Measurements from ENCODE around the gene NSMCE4A. TPM values are rescaled to one million over a fixed set of nuclear protein-coding genes. Genes with fewer than 3 reads are reported as not detected.
"Not testable (repeated sequence)": the region's sequence is repeated elsewhere in the genome, so short reads cannot be mapped to it uniquely, and the experiment has no call there.

The NSMCE4A gene, protein sequence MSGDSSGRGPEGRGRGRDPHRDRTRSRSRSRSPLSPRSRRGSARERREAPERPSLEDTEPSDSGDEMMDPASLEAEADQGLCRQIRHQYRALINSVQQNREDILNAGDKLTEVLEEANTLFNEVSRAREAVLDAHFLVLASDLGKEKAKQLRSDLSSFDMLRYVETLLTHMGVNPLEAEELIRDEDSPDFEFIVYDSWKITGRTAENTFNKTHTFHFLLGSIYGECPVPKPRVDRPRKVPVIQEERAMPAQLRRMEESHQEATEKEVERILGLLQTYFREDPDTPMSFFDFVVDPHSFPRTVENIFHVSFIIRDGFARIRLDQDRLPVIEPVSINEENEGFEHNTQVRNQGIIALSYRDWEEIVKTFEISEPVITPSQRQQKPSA
- 10 to 100 TPM; 56.3 to 56.4 TPM for total RNA-seq

DNA sequence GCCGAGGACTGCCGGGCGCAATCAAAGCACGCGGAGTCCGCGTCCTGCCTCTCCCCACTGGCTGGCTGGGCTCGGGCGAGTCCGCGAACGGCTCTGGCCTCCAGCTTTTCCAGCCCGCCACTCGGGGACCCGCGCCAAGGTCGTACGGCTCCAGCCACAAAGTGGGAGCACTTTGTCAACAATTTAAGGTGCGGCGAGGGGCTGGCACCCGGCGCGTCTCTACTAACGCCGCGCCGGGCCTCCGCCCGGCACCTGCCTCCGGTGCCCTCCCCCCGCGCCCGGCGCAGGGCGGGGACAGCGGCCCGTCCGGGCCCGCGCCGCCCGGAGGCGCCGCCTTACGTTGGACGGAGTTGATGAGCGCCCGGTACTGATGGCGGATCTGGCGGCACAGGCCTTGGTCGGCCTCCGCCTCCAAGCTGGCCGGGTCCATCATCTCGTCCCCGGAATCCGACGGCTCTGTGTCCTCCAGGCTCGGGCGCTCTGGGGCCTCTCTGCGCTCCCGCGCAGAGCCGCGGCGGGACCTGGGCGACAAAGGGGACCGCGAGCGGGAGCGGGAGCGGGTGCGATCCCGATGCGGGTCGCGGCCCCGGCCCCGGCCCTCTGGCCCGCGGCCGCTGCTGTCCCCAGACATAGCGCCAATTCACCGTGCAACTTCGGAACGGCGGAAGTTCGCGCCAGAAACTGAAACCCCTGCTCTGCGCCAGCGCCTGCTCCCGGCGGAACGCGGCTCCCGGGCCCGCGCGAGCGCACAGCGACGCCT is at the start of gene NSMCE4A:
Gene NSMCE4A (minus strand): TSS at position 683 of the 760 bp plus-strand sequence. CDS start 52 bp downstream, at position 631.
- peaks cover 25% of the 10 kb centered on the region for H3K36me3 Mint-ChIP-seq (ENCODE audit: low read depth)
- peak within 1 kb of the TSS; percentile 42 for H3K27ac Mint-ChIP-seq
- DNase-seq (peak; percentile 85), ATAC-seq (peak; percentile 87)
- POLR2A ChIA-PET, result no interaction called here
- CTCF ChIA-PET, result no interaction called here
- intact Hi-C loops (cut with DNase I, micrococcal nuclease), result loop anchor here (1.0 to 10.0 kb wide), 5 partner anchors 46 to 1180 kb away; partner anchors contain the start of genes ATE1 (in 2 of the 2), BUB3 (in 1 of the 2), C10orf88 (in 1 of the 2) and PLEKHA1 (in 1 of the 2)
- no peaks in the 10 kb centered on the region for H3K27me3 Mint-ChIP-seq
- H3K4me1 Mint-ChIP-seq, result peaks cover 19% of the 10 kb centered on the region
- peaks cover 7% of the 10 kb centered on the region for H3K9me3 Mint-ChIP-seq (ENCODE audit: low read depth)
- H3K4me3 Mint-ChIP-seq, result peak within 1 kb of the TSS; percentile 81

DNA sequence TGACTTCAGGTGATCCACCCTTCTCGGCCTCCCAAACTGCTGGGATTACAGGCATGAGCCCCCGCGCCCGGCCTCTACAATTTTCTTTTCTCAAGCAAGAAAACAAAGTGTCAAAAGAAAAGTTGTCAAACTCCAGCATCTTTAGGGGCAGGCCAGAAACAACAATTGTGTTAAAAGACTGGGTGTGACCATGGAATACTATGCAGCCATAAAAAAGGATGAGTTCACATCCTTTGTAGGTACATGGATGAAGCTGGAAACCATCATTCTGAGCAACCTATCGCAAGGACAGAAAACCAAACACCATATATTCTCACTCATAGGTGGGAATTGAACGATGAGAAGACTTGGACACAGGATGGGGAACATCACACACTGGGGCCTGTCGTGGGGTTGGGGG is 48.2 kb upstream of the NSMCE4A start:
- ATAC-seq; H3K4me1 Mint-ChIP-seq; intact Hi-C loops (cut with DNase I, micrococcal nuclease); H3K9me3 Mint-ChIP-seq (ENCODE audit: low read depth); CTCF ChIA-PET; H3K4me3 Mint-ChIP-seq; H3K27me3 Mint-ChIP-seq; DNase-seq; H3K36me3 Mint-ChIP-seq (ENCODE audit: low read depth); POLR2A ChIA-PET; H3K27ac Mint-ChIP-seq: not testable (repeated sequence)

DNA sequence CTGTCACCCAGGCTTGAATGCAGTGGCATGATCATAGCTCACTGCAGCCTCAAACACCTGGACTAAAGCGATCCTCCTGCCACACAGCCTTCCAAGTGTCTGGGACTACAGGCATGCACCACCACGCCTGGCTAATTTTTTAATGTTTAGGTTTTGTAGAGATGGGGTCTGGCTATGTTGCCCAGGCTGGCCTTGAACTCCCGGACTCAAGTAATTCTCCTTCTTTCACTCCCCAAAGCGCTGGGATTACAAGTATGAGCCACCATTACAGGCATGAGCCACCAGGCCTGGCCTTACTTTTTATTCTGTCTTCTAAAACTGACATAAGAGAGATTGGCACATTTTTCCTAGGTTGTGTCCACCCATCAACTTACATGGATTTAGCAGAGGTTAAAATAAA is 47.3 kb upstream of the NSMCE4A start:
- CTCF ChIA-PET, result no interaction called here
- Mint-ChIP-seq H3K27ac (no peak overlapping the region), H3K4me1 (no peaks in the 10 kb centered on the region), H3K36me3 (ENCODE audit: low read depth) (no peaks in the 10 kb centered on the region), H3K9me3 (ENCODE audit: low read depth) (no peaks in the 10 kb centered on the region), H3K4me3 (no peak overlapping the region), H3K27me3 (peaks cover 4% of the 10 kb centered on the region)
- DNase-seq (no peak), ATAC-seq (no peak)
- POLR2A ChIA-PET, result no interaction called here
- intact Hi-C loops (cut with DNase I, micrococcal nuclease), result no loop called here

DNA sequence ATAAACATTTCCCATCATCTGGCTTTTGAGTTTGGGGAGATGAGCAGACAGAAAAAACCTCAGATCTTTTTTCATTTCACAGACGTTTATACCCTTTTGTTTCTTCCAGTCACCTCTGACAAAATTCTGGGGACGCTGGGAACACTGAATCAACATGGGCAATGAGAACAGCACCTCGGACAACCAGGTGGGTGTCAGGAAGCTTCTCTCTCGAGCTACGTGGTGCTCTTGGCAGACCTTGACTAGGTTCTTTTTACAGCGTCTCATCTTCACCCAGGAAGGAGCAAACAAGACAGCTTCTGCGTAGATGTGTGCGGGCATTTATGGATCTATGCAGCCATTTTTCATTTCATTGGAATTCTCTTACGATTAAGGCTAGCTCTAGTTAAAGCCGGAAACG is 46.8 kb upstream of the NSMCE4A start:
- POLR2A ChIA-PET, result no interaction called here
- intact Hi-C loops (cut with DNase I, micrococcal nuclease), result no loop called here

DNA sequence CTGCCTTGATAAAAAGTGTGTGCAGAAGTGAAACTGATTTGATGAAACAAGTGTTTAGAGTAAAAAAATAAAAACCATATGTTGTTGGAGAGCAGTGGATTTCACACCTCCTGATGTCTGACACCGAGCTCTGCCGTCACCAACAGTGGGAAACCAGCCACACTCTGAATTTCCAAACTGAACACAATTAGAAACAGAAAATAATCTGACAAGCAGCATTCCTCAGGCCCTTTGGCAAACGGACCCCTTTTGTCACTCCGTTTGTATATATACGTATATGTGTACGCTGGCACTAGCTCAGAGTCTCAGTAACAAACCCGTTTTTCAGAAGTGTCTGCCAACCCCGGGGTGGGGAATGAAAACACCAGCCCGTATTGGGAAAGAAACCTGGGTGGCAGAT is 46.4 kb upstream of the NSMCE4A start:
- Mint-ChIP-seq H3K27ac (no peak overlapping the region), H3K27me3 (peaks cover 6% of the 10 kb centered on the region), H3K4me3 (no peak overlapping the region), H3K4me1 (no peaks in the 10 kb centered on the region), H3K36me3 (ENCODE audit: low read depth) (no peaks in the 10 kb centered on the region), H3K9me3 (ENCODE audit: low read depth) (no peaks in the 10 kb centered on the region)
- intact Hi-C loops (cut with DNase I, micrococcal nuclease), result no loop called here
- ATAC-seq (no peak), DNase-seq (no peak)
- POLR2A ChIA-PET, result no interaction called here
- CTCF ChIA-PET, result interaction anchor here (0.6 kb wide), 2 partner anchors 31 to 1352 kb away, joined by 3 read pairs; no protein-coding TSS in a partner anchor

More for the DNA sequence above, 46.8 kb upstream of the NSMCE4A start:
- no peak for DNase-seq
- Mint-ChIP-seq H3K4me3 (no peak overlapping the region), H3K27me3 (peaks cover 5% of the 10 kb centered on the region), H3K9me3 (ENCODE audit: low read depth) (no peaks in the 10 kb centered on the region), H3K4me1 (no peaks in the 10 kb centered on the region), H3K36me3 (ENCODE audit: low read depth) (no peaks in the 10 kb centered on the region), H3K27ac (no peak overlapping the region)
- CTCF ChIA-PET, result interaction anchor here (0.6 kb wide), 1 partner anchor 1352 kb away, joined by 3 read pairs; no protein-coding TSS in a partner anchor
- ATAC-seq, result no peak

DNA sequence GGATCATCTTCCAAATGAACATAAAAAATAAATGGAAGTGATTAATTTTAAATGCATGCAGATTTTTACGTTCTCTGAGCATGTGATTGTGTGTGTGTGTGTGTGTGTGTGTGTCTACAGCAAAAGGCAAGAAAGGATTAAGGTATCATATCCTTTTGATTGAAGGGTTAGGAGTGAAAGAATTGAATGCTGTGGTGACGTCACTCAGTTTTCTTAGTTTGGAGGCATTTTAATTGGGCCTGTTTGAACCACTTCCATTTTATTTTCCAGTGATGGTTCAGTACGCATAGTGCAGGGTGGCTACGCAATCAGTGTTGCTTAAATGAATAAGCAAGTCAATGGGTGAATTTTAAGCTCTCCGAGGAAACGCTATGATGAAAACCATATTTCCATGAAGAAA is 45.2 kb upstream of the NSMCE4A start:
- ChIA-PET CTCF (no interaction called here), POLR2A (no interaction called here)
- intact Hi-C loops (cut with DNase I, micrococcal nuclease), result no loop called here
- H3K27me3 Mint-ChIP-seq, result peaks cover 6% of the 10 kb centered on the region
- no peak for DNase-seq
- H3K27ac Mint-ChIP-seq, result no peak overlapping the region
- no peak overlapping the region for H3K4me3 Mint-ChIP-seq
- H3K9me3 Mint-ChIP-seq (ENCODE audit: low read depth), result no peaks in the 10 kb centered on the region
- no peaks in the 10 kb centered on the region for H3K36me3 Mint-ChIP-seq (ENCODE audit: low read depth)
- H3K4me1 Mint-ChIP-seq, result no peaks in the 10 kb centered on the region
- no peak for ATAC-seq

DNA sequence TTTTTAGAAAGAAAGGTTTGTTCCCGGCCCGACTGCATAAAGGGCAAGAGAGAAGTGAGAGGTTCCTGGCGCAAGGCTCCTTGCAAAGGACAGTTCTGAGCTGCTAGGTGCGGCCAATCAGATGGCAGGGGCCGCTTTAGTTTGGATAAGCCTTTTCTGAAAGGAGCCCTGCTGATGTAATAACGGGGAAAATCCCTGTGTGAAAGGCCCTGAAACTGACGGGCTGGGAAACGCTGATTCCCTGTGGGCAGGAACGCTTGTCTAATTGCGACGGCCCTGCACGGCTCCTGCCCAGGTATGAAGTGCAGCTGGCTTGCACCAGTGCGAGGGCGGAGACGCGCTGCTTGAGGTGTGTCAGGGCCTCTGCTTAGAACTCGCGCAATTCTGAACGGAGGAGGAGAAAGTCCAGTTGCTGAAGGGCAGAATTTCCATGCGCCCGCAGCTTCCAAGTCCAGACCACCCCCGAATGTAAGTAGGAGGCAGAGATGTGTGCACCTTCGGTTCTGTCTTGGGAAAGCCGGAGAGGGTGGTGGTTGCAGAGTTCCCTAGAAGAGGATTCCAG is 44.5 kb upstream of the NSMCE4A start:
- ATAC-seq, result no peak
- ChIA-PET CTCF (no interaction called here), POLR2A (no interaction called here)
- Mint-ChIP-seq H3K4me1 (no peaks in the 10 kb centered on the region), H3K4me3 (no peak overlapping the region), H3K27ac (no peak overlapping the region), H3K9me3 (ENCODE audit: low read depth) (no peaks in the 10 kb centered on the region), H3K27me3 (peaks cover 6% of the 10 kb centered on the region), H3K36me3 (ENCODE audit: low read depth) (no peaks in the 10 kb centered on the region)
- no peak for DNase-seq
- intact Hi-C loops (cut with DNase I, micrococcal nuclease), result no loop called here

DNA sequence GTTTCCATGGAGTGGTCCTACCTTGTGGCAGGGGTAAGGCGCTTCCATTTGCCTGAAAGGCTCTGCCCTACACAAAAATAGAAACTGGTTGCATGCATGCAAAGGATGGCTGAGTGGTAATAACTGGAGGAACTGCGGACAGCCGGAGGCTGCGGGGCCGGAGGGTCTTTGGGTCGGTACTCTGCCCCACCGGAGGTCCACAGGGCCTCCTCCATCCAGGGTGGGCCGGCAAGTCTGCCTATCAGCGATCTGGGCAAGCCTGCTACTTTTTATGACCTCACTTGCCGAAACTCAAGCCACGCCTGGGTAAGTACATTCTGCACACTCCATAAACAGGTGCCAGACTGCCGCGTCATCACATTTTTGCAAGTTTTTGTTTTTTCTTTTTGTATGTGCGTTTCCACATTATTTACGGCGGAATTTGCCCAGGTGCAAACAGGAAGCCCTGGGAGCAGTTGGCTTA is 44.0 kb upstream of the NSMCE4A start:
- Mint-ChIP-seq H3K4me1 (no peaks in the 10 kb centered on the region), H3K27ac (no peak overlapping the region), H3K36me3 (ENCODE audit: low read depth) (no peaks in the 10 kb centered on the region), H3K9me3 (ENCODE audit: low read depth) (no peaks in the 10 kb centered on the region), H3K4me3 (no peak overlapping the region), H3K27me3 (peaks cover 6% of the 10 kb centered on the region)
- ATAC-seq (no peak), DNase-seq (no peak)
- ChIA-PET POLR2A (no interaction called here), CTCF (no interaction called here)
- intact Hi-C loops (cut with DNase I, micrococcal nuclease), result no loop called here

DNA sequence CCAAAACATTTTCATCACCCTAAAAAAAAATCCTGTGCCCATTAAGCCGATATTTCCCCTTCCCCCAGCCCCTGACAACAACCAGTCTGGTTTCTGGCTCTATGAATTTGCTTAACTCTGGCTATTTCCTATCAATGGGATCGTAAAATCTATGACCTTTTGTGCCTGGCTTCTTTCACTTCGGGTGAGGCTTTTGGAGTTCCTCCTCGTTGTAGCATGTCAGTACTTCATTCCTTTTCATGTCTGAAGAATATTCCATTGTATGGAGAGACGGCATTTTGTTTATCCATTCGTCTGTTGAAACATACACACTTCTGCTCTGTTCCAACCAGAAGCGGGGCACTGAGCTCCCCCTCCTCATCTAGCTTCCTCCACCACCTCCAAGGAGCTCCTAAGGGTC is 43.5 kb upstream of the NSMCE4A start:
- Mint-ChIP-seq H3K9me3 (ENCODE audit: low read depth) (no peaks in the 10 kb centered on the region), H3K4me3 (no peak overlapping the region), H3K27ac (no peak overlapping the region), H3K27me3 (peaks cover 6% of the 10 kb centered on the region), H3K36me3 (ENCODE audit: low read depth) (no peaks in the 10 kb centered on the region), H3K4me1 (no peaks in the 10 kb centered on the region)
- no peak for DNase-seq
- ChIA-PET CTCF (no interaction called here), POLR2A (no interaction called here)
- no peak for ATAC-seq
- intact Hi-C loops (cut with DNase I, micrococcal nuclease), result no loop called here

DNA sequence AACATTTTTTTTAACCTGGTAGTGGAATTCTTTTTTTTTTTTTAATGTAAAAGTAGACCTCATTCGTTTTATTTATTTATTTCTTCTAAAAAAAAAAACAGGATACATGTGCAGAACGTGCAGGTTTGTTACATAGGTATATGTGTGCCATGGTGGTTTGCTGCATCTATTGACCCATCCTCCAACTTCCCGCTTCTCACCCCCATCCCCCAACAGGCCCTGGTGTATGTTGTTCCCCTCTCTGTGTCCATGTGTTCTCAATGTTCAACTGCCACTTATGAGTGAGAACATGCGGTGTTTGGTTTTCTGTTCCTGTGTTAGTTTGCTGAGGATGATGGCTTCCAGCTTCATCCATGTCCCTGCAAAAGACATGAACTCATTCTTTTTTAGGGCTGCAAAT is 42.9 kb upstream of the NSMCE4A start:
- H3K27ac Mint-ChIP-seq; H3K9me3 Mint-ChIP-seq (ENCODE audit: low read depth); CTCF ChIA-PET; H3K27me3 Mint-ChIP-seq; POLR2A ChIA-PET; ATAC-seq; intact Hi-C loops (cut with DNase I, micrococcal nuclease); DNase-seq; H3K4me3 Mint-ChIP-seq; H3K4me1 Mint-ChIP-seq; H3K36me3 Mint-ChIP-seq (ENCODE audit: low read depth): not testable (repeated sequence)

DNA sequence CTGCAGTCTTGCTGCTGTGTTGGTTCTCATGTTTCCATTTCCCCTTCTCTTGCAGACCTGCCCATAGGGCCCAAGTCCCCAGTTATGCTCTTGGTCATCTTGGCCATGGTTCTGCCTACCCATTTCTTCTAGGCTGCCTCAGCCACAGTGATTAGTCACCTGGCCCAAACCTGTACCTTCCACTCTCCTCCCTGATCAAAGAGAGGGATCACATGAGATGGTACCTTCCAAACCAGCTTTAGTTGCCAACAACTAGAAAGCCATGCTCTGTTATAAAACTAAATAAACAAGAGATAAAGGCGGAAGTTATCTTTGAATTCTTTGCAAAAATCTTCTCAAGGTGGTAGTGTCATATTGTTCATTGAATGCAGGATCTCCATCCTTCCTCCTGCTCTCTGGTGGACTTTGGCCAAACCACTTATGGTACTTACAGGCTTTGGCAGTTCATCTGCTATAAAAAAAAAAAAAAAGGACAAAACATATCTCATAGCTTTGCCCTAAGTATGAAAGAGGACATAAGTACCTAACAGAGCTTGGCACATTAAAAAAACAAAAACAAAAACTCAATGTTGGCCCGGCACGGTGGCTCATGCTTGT is 39.7 kb upstream of the NSMCE4A start:
- POLR2A ChIA-PET, result no interaction called here
- CTCF ChIA-PET, result no interaction called here
- Mint-ChIP-seq H3K27ac (no peak overlapping the region), H3K9me3 (ENCODE audit: low read depth) (no peaks in the 10 kb centered on the region), H3K36me3 (ENCODE audit: low read depth) (no peaks in the 10 kb centered on the region), H3K4me1 (no peaks in the 10 kb centered on the region), H3K4me3 (no peak overlapping the region), H3K27me3 (peaks cover 10% of the 10 kb centered on the region)
- DNase-seq (no peak), ATAC-seq (no peak)
- intact Hi-C loops (cut with DNase I, micrococcal nuclease), result no loop called here
